GM19238 (cell line): ENCODE results near the gene PIK3C2G.

Experiments
- DNase-seq: peaks from one replicate; pipeline ENCODE4 v3.0.0; 2011; ENCODE audit warnings: low spot score; ENCODE audit not compliant: insufficient read length

PIK3C2G gene

DNA sequence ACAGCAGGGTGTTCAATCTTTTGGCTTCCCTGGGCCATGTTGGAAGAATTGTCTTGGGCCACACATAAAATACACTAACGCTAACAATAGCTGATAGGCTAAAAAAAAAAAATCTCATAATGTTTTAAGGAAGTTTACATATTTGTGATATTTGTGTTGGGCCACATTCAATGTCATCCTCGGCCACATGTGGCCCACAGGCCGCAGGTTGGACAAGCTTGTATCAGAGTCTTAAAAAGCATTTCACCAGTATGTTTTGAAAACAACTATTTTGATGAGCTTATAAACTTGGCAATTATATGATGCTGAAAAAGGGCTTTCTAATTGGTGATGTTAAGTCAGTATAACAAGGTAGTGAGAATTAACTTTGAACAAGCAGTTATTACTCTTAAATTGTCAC lies 78.9 kb downstream of the PIK3C2G start:
- no peak for DNase-seq

DNA sequence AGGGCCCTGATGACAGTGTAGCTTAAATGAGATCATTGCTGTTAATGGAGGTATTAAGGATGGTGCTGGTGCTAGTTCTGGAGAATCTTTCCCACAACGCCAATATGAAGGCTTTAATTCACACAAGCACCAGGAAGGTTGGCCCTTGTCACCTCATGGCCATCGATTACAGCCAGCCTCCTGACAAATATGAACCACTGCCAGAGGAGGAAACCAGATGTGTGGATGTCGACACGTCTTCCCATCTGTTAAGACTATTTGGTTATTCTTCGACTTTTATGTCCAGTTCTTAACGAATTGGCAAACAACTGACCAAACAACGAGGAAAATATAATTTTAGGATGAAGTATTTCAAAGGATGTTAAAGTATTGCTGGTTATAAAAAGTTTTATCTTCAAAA lies 79.5 kb downstream of the PIK3C2G start:
- DNase-seq, result no peak

GRCh38 chr12:18343708-18344107 lies 82.4 kb downstream of the PIK3C2G start:
- no peak for DNase-seq

DNA sequence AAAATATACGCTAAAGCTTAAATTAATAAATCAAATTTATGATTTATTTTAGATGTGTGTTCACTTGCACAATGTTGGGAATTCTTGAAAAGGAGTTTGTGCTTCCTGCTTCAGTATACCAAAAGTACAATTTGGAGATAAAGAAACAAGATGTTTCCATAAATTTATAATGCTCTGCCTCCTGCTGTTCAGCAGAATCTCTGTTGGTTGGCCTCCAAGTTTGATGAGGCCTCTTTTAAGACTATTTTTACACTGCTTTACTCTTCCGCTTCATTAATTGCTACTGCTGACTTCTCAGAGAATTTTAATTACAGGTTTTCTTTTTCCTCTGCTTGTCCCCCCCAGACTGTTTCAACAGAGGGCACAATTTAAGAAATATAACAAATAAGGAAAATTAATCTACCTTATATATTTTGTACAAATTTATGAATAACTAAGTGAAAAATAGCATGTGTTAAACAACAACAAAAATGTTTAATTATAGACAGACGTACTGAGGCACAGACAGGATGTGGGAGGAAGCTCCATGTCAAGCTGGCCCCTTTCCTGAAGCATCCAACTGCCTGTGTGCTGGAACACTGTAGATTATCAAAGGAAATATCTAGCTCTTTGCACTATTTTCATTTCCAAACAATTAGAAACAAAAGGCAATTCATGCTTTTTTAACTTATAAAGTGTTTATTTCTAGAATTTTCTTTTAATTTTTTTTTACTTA lies 83.9 kb downstream of the PIK3C2G start:
- DNase-seq, result no peak

- no peak for DNase-seq
These were observed 91.0 kb downstream of the PIK3C2G start for GRCh38 chr12:18352312-18352711.

GRCh38 chr12:18355429-18355828 lies 94.1 kb downstream of the PIK3C2G start:
- no peak for DNase-seq

GRCh38 chr12:18358077-18358476 lies 96.8 kb downstream of the PIK3C2G start:
- no peak for DNase-seq

DNA sequence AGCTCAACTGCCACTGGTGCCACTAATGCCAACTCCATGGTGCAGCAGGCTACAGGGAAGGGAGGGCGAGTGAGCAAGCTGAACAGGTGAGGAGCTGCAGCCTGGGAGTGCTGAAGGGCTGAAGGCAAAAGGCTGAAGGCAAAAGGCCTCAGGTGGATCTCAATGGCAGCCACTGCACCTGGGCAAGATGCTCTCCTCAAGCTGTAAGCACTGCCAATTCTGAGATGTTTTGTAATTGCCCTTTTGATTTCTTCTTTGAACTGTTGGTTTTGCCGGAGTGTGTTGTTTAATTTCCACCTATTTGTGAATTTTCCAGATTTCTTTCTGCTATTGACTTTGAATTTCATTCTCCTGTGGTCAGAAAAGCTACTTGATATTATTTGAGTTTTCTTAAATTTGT lies 97.6 kb downstream of the PIK3C2G start:
- no peak for DNase-seq

DNA sequence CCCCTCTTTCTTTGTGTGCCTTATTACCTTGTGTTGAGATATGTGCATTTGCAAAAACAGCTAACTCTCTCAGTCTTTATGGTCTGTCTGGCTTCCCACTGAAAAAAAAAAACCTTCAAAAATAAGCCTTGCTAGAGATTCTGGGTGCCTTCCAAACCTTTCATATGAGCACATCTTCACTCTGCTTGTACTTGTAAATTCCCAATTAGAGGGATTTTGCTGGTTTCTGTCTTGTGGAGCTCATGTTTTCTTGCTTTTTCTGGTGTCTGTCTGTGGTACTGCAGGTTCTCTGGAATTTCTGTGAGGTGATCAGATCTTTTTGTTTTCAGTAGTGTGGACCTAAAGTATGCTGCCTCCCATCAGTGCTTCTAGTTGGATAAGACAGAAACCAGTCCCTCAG lies 100.1 kb downstream of the PIK3C2G start:
- DNase-seq, result no peak

DNA sequence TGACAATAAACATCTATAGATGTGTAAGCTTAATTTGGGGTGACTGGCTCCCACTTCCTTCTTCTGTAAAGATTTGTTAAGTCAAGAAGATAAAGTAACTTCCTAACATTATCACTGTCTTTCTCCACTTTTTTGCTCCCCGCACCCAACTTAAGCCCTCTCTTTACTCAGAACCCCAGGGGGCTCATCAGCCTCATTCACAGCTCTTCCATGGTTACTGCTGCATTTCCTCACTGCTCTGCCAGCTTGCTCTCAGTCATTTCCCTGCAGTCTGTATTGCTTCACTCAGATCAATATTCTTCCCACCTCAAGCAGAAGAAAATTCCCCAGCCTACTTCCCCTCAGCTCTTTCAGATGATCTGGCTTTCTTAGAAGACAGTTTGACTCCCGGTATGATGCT lies 102.0 kb downstream of the PIK3C2G start:
- no peak for DNase-seq

DNA sequence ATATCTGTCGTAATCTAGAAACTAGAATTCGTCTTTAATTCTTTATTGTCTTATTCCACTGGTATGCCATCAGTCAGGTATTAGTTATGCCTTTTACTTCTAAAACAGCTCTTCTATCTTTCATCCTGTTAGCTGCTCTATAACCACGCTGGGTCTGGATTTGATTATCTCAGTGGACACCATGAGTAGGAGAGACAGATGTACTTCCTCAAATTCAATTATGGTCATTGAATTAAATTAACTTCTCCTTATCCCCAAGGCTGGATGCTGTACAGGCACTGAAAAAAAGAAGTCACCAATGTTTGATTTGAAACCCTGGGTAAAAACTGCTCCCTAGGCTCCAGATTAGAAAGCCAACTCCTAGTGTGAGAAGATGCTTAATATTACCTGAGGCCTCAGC lies 107.3 kb downstream of the PIK3C2G start:
- DNase-seq, result no peak

GRCh38 chr12:18373181-18373580 lies 111.9 kb downstream of the PIK3C2G start:
- no peak for DNase-seq

GRCh38 chr12:18375131-18375530 lies 113.8 kb downstream of the PIK3C2G start:
- no peak for DNase-seq

DNA sequence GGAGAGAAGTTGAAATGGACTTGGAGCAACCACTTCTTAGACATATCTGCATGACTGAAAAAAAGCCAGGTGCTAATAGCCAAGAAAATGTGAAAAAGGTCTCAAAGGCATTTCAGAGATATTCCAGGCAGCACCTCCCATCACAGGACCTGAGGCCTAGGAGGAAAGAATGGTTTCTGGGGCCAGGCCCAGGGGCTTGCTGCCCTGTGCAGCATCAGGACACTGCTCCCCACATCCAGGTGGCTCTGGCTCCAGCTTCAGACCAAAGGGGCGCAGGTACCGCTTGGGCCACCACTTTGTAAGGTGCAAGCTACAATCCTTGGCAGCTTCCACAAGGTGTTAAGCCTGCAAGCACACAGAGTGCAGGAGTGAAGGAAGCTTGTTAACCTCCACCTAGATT lies 114.3 kb downstream of the PIK3C2G start:
- DNase-seq, result no peak

GRCh38 chr12:18382236-18382885 lies 121.0 kb downstream of the PIK3C2G start:
- DNase-seq, result no peak

- DNase-seq, result no peak
These were observed 121.9 kb downstream of the PIK3C2G start for GRCh38 chr12:18383203-18383602.

- no peak for DNase-seq
These were observed 126.4 kb downstream of the PIK3C2G start for GRCh38 chr12:18387706-18388105.

- no peak for DNase-seq
These were observed 128.5 kb downstream of the PIK3C2G start for GRCh38 chr12:18389820-18390219.

- no peak for DNase-seq
These were observed 129.8 kb downstream of the PIK3C2G start for GRCh38 chr12:18391151-18391550.

DNA sequence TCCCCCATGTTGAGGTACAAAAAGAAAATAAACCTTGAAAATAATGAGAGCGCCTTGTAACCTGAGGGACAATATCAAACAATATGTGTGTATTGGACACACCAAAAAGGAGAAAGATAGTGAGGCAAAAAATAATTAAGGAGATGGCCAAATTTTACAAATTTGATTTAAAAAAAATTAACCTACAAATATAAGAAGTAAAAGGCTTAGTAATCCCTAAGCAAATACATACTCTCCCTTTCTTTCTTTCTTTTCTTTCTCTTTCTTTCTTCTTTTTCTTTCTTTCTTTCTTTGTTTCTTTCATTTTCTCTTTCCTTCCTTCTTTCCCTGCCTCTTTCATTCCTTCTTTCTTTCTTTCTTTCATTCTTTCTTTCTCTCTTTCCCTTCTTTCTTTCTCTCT lies 133.4 kb downstream of the PIK3C2G start:
- DNase-seq, result no peak

DNA sequence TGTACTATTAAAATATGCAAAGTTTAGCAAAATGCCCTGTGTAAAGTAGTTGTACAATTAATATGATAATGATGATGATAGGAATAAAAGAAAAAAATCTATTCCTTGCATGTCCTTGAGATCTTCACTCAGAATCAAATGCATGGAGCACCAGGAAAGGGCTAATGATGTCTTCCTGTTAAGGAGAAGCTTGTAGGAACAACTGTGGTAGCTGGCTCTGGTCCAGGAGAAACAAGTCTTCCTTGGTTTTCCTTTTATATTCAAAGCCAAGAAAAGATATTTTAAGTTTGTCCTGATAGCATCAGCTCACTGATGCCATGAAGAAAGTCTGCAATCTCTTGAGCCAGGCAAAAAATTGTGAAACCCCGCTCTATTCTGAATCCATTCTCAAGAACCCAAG lies 138.9 kb downstream of the PIK3C2G start:
- DNase-seq, result no peak

DNA sequence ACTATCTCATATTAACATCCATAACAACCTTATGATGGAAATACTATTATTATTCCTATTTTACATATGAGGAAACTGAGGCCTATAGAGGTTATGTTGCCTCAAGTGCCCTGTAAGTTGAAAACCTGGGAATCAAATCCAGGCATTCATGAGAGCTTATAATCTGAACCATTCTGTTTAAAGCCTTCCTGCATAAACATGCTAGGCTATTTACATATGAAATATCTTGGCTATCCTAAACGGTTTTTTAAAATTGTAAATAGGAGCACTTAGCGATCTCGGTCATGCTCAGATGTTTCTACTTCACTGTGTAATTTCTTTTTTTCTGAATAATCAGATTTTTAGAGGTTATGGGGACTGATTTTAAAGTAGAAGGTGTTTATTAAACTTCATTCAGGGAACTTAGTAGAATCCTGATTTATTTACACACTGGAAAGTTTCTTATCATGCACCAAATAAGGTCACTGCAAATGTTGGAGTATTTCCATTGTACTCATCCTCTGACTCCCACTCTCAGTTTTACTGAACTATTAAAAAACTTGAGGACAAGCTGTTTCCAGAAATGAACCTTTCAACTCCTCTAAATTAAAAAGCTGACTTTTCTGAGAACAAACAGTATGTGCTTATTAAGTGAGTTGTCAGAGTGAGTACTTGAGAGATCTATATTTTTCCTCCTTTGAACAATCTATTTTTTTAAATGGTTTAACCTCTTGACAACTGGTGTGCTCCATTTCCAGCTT lies 141.7 kb downstream of the PIK3C2G start:
- DNase-seq, result no peak

DNA sequence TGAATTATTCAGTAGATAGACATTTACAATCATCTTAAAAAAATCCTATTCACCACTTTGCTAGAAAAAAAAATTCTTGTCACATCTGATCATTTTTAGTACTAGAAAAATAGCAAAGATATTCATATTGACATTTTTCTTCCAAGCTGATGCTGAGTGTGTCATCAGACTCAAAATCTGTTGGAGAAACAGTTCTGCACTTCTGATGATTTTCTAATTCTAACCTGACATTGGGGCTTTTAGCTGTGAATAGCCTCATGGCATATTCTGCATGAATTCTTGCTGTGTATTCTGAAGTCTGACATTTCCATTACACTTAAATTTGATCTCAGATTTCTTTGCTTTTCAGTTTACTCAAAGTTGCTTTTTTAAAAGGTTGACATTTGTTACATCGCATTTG lies 150.1 kb downstream of the PIK3C2G start:
- no peak for DNase-seq
